IPS-NIHi7 (cell line): ENCODE measurements around the gene IGSF9.

Experiments
- DNase-seq: peaks from one replicate; pipeline ENCODE4 v3.0.0; 2012; ENCODE audit warnings: mixed read lengths; ENCODE audit errors: extremely low spot score

The IGSF9 gene

DNA sequence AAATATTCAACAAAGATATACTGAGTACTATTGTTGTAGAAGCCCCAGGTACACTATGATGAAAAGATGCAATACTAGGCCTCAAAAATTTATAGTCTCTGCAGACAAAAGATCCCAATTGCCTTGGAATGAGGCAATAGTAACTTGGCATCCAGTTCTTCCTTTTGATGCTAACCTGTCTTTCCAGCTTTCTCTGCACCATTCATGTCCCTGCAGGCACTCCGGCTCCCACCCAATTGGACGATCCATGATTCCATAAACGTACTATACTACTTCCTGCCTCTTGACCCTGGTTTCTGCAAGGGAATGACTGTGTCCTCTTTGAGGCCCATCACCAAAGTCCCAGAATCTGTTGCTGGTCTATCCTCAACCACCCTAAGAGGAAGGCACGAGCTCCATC, 12.1 kb downstream of the IGSF9 start:
- no peak for DNase-seq

DNA sequence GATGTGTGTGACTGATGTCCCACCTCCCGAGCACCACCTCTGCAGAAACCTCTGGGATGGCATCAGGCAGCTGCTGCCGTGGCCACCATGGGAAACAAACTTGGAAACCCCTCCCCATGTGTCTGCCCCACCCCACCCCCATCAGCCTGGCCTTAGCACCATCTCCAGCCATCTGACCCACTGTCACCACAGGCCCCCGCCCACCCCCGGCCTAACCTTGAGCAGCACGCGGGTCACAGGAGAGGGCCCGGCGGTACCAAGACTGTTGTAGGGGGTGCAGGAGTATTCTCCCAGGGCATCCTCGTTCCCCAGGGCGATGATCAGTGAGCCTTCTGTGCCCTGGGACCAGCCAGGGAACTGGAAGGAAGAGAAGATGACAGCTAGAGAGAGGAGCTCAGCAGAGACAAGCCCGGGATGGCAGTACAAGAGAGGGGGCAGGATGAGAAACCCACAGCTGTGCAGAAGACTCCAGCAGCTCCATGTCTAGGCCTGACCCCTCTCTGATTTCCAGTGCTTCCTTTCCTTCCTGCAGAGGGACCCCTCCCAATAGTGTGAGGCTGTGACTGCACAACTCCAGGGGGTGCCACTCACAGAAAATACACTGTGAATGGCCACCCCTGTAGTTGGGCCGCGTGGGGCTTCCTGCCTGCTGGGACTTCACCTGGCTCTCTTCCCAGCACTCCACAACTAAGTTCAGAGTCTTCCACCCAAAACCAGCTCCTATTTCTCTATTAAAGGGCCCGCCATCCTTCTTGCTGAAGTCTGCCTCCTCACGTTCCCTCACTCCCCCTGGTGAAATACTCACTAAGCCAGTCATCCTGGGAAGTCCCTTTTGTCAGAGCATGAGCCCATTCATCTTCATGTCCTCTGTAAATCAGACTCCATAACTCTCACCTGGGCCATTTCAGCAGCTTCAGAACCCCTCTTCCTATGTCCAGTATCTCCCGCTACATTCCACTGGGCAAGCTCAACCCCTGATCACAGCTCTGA, 12.8 kb downstream of the IGSF9 start:
- DNase-seq: no peak

DNA sequence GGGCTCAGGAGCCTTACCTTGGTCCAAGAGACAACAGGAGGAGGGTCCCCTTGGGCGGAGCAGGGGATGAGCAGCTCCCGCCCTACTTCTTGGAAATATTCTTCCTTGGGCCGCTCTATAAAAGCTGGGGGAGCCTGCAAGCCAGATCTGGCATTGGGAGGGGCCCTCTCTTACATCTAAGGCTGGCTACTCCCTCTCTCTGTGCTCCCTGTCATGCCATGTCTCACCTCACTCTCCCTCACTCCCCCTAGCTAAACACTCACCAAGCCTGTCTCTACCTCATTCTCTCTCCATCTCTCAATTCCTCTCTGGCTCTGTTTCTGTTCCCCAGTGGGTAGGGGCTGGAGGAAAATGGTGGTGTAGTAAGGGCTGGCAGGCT, 13.6 kb downstream of the IGSF9 start:
- no peak for DNase-seq

DNA sequence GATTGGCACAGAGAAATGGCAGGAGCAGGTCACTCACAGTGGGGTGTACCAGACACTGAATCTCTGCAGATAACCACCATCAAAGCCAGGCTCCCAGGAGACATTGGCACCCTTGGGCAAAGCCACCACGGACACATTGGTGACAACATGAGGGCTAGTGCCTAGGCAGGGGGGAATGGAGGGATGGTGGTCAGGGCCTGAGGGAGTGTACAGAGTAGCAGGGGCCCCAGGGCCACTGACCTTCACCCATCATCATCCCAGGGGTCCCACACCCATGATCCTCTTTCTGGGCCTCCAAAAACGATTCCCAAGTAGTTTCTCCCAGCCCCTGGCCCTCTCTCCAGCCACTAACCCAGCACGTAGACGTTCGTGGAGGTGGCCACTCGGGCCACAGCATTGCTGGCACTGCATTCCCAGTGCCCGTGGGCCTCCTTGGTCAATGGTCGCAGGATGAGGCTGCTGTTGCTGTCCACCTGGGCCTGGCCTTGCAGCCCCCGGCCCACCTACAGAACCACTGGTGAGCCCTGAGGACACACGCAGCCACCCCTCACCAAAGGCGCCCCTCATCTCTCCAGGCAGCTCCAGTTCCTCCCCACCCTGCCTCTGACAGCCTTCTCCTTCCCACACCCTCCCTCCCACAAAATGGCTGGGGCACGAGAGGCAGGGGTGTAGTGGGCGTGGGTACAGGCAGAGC, 14.2 kb downstream of the IGSF9 start:
- no peak for DNase-seq

DNA sequence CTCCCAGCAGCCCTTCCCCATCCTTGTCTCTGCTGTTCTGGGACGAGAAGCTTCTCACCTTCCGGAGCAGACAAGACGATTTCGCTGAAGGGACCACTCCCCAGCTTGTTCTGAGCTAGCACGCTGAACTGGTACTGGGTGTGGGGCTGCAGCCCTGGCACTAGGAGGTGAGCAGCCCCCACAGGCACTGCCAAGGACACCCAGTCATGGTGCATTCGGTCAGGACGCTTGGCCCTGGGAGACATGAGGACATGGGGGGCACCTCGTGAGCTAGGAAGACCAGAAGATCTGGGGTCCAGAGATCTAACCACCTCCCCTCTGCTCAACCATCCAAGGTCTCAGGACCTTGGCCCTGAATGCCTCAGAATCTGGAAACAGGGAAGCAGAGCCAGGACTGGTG, 14.8 kb downstream of the IGSF9 start:
- DNase-seq: no peak

DNA sequence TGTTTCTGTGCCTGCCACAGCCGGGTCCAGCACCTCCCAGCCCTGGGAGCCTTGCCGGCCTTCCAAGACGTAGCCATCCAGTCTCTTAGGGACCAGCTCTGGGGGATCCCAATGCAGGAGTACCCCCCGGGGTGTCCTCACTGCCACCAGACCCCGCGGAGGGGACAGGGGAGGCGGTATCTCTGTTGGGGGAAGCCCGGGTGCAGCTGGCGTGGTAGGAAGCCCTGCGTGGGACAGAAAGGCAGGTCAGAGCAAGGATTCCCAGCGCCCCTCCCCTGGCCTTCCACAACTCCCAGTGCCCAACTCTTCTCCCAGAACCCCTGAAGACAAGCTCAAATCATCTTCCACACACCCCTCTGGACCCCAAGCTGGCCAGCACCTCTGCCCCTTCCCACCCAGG, 15.2 kb downstream of the IGSF9 start:
- DNase-seq: no peak

DNA sequence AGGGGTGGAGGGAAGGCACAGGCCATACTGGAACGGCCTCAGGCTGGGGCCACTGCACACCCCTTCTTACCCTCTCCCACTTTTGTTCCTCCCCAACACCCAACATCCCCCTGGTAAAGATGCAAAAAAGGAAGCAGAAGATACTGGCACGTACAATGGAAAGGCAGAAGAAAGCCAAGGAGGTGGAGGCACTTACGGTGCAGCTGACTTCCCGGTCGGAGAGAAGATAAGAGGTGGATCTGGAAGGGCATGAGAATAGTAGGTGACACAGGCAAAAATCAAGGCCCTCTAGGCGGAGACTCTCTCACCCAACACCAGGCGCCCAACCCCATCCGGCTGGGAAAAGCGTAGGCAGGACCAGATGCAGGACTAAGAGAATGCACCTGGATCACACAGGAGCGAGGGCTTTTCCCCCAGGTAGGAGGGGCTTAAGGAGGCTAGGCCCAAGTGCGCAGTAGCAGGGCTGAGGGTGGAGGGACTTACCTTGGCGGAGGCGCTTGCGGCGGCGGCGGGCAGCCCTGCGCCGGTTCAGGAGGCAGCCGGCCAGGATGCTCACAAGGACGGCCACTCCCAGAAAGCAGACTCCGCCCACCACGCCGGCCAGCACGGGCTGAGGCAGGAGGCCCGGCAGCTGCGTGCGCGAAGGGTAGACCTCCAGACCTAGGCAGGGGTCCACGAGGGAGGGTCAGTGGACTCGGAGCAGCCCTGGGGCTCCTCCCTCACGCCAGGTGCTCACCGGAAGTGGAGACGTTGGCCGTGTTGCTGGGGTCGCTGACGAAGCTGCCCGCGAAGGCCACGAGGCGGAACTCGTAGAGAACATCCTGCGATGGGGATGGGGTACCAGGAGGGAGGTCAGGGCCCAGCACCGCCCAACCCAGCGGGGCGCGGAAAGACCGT, 16.0 kb downstream of the IGSF9 start:
- peak; percentile 64 for DNase-seq

DNA sequence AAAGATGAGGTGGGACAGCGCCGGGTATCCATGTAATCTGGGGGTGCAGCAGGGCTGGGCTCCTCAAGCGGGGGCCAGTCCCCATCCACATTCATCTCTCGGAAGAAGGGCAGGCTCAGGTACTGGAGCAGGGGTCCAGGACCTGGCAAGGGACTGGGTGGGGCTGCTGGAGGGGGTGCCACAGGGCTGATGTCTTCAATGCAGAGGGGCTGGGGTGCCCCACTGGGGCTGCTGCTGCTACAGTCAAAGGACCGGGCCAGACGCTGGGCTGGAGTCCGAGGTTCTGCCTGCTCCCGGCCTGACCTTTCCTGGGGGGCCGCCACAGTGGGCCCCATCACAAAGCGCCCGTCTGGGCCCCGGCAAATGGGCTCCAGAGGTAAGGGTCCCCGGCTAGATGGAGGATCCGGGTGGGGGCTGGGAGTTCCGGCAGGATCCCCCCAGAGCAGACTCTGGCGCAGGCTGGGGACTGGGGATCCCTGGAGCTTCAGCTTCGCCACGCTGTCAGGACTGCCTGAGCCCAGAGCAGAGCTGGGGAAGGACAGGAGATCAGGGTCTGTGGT, 16.8 kb downstream of the IGSF9 start:
- DNase-seq: no peak

DNA sequence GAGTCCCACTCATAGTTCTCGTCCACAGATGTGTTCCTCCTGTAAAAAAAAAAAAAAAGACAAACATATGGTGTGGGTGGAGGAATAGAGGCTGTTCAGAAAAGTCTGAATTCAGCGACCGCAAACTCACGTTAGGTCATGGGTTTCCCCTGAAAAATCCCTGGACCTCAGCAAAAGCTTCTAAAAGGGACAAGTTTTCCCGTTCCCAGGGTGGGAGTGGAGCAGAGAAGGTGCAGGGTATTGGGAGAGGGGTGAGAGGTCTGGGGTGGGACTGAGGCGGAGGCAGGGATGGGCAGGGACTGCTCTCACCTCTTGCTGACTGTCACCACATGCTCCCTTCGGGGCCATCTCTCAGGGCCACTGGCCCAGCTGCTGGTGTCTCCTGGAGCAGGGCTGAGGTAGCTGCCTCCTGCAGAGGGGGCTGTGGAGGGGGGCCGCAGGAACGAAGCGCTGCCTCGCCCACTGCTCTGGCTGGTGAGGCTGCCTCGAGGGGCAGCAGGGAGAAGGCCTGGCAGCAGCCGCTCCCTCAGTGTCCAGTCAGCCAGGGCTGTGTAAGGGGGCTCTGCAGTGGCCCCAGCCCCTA, 17.5 kb downstream of the IGSF9 start:
- no peak for DNase-seq

DNA sequence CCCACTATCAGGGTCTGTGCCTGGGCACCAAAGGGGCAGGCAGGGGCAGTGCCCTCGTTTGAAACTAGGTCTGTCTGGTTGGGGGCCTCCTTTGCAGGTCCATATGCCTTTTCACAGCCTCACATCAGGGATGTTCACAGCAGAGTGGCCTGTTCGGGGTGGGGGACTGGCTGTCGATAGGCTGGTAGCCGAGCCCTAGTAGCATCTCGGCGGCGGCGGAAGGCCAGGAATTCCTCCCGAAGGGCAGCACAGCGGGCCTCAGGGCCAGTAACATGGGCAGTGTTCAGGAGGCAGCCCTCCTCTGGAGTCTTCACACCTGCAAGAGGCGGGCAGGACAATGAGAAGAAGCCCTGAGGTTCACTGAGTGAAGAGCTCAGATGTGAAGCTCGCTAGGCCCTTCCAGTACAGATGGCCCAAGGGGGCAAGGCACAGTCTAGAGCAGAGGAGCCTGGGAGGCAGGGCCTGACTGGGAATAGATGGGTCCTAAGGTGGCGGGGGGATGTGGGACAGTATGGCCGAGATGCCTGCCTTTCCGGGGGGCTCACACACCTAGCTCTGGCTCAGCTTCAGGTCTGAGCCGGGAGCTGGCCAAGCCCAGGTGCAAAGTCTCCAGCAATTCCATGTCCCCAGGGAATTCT, 18.1 kb downstream of the IGSF9 start:
- DNase-seq: no peak

DNA sequence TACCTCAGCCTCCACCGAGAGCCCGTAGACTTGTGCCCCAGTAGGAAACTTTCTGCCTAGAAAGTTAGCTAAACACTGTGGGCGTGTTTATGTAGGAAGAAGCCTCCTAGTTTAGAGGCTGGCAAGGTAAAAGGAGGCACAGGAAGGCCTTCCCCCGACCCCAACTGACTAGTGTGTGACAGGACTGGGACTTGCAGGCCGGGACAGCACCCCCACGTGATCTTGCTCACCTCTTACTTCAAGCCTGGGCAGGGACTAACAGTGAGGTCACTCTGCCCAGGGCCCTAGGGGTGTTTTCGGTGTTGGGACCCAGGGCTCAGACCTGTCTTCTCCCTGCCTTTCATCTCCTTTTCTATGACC, 19.7 kb downstream of the IGSF9 start:
- DNase-seq: peak; percentile 50

DNA sequence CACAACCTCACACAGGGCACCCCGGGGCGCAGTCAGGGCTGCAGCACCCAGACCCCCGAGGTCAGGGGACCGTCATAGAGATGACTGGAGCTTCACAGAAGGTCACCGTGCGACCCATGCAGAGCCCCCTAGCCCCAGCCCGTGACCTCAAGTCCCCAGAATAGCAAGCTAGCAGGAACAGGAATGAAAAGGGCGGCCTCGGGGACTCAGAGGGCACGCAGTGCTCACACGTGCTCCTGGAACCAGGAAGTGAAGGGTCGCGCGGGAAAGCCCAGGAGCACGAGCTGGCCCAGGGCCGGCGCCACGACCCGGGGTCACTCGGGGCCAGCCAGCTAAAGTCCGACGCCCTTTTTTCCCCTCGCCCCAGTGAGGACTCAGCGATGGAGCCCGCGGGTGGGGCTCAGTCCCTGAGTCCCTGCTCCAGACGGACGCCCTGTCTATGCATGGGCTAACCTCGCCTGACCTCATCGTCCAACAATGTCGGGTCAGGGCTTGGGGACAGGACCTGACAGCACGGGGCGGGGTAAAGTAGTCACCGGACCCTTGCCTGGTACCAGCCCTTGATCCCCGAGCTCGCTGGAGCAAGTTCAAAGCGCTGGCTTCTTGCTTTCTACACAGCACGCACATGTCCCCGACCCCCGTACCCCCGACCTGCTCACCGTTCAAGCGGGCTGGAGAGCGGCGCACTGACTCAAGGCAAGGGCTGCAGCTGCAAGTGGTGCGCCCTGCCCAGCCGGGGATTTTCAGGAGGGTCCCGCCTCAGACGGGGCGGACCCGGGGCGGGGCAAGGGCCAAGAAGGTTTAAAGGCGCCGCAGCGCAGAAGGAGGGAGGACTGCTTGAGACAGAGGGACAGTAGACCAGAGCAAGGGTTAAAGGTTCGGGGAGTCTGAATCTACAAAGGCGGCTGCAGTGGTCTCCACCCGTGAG, 20.4 kb downstream of the IGSF9 start, which contains the start of gene TAGLN2:
Gene TAGLN2, minus strand, starts transcription at position 717 of the 928 bp plus-strand sequence. CDS start 4,998 bp downstream, outside the sequence.
- peak; percentile 91 for DNase-seq

DNA sequence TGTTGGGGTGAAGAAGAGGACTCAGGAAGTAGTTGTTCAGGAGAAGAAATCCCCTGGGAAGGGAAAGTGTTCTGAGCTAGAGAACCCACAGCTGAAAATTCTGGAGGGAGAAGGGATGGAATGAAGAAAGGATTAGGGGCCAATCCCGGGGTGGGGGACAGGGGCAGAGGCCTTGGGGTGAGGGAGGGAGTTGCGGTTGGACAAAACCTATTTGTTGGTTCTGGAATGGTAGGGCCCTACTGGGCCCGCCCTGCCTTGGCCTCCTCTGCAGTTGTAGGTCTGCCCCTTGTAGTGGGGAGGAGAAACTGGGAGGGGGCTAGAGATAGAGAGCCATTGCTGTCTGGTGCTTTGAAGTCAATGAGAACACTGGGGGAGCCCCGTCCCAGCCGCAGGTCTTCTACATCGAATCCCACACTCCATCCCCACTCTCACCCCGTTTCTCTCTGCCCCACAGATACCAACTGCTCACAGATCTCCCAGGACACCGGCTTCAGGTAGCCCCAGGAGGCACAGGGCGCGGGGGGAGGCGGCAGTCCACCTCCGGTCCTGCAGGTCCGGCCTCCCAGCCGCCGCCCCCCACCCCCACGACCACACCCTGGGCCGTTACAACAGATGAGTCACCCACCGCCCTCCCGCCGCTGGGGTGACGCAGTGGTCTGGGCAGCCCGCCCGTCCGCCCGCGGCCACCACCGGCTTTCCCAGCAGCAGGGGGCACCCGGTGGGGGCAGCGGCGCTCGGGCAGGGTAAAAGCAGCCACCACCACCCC, 21.2 kb downstream of the IGSF9 start:
- peak; percentile 79 for DNase-seq

DNA sequence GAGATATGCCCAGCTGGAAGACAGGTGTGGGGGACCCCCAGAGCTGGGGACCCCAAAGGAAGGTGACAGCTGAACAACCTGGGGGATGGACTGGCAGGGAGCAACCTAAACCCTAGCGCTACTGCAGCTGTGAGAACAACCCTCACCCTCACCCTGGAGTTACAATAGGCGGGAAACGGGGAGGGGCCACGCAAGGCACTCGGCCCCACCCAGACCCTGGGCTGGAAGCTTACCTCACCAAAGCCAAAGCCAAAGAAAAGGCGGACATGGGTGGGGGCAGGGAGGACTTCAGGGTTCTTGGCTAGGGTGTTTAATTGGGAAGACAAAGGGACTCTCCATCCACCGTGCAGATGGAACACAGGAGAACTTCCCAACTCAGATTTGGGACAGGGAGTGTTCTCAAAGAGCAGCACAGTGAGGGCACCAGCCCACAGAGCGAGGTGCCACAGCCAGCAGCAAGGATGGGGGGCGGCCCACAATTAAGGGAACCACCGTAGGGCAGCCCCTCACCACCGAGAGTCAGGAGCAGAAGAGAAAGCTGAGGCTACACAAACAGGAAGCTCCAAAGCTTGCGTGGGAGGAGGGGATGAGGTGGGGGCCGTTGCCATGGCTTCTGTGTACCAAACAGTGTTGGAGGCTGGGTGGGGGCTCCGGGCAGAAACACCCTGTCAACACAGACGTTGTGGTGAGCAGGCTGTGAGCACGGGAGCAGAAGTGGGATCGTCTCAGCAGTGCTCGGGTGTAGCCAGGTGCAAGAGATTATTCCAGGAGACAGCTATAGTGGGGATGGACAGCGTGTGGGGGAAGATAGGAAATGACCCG, 22.0 kb downstream of the IGSF9 start:
- DNase-seq: peak; percentile 74

DNA sequence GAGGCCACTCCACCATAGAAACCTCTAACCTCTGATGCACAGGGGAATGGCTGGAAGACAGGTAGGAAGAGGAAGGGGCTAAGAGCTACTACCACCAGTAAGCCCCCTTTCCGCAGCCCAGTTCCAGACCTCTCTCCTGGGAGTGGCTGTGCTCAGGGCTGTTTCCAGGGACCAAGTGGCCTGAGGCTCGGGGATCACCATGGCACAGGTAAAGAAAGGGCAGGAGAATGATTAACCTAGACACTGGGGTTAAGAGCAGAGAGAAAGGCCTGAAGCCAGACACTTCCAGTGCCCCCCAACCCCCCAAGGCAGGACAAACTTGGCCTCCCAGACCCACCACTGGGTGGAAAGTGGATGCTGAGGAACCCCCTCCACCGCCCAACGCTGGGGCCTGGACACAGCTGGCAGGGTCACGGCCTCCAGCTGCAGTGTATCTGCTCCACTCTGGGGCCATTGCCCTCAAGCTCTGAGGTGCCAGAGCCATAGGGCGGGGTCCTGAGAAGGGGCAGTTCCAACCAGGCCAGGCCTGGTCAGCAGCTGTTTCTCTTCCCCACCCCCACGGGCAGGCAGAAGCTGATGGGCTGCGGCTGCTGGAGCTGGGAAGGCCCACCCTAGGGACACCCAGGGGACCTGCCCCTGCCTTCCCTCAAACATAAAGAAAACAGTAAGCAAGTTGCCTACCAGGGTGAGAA, 22.8 kb downstream of the IGSF9 start:
- no peak for DNase-seq

DNA sequence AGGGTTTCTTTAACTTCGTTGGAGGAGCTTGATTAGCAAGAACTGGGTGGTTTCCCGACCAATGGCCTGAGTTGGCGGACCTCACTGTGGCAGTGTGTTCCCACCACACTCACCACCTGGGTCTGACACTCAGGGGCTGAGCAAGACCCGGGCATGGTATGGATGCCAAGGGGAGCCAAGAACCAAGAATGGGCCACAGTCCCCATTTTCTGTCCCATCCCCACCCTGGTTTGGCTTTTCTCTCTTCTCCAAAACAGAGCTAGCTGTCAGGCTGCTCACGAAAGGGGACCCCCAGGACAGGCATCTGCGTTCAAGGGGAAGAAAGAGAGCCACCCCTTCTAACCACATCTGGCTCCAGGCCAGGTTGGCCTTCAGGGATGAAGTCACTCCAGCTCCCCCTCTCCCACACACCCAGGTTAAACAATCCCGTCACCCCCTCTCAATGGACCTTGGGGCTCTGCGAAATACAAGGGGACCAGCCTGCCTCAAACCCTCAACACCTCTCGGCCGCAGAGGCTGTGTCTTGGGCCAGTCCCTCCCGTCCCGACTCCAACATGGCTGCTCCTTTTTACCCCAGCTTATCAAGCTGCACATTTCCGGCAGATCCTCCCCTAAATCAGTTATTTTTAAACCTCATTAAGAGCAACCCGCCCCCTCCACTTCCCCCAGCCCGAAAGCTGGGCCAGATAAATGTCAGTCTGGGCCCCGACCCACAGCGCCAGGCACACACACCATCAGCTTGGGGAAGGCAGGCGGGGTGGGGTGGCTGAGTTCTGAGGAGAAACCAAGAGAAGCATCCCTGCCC, 23.5 kb downstream of the IGSF9 start:
- DNase-seq: no peak

DNA sequence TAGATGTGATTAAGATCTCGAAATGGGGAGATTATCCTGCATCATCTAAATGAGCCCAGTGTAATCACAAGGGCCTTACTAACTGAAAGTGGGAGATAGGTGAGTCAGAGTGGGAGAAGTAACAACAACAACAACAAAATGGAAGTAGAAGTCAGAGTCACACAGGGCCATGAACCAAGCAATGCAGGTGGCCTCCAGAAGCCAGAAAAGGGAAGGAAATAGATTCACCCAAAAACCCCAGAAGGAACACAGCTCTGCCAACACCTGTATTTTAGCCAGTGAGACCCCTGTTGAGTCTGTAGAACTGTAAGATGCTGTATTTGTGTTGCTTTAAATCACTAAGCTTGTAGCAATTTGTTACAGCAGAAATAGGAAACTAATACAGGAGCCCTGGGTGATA, 24.2 kb downstream of the IGSF9 start:
- no peak for DNase-seq
